ENCODE measurements around the gene SLC9A8.

GRCh38 chr20:49781676-49782075 lies 31.0 kb upstream of the SLC9A8 start:
- TF ChIP-seq ZFX (IDR thresholded peaks at IDR 0.05; ENCODE audit: borderline replicate concordance), result no peak
- TF ChIP-seq, protein P1, sequence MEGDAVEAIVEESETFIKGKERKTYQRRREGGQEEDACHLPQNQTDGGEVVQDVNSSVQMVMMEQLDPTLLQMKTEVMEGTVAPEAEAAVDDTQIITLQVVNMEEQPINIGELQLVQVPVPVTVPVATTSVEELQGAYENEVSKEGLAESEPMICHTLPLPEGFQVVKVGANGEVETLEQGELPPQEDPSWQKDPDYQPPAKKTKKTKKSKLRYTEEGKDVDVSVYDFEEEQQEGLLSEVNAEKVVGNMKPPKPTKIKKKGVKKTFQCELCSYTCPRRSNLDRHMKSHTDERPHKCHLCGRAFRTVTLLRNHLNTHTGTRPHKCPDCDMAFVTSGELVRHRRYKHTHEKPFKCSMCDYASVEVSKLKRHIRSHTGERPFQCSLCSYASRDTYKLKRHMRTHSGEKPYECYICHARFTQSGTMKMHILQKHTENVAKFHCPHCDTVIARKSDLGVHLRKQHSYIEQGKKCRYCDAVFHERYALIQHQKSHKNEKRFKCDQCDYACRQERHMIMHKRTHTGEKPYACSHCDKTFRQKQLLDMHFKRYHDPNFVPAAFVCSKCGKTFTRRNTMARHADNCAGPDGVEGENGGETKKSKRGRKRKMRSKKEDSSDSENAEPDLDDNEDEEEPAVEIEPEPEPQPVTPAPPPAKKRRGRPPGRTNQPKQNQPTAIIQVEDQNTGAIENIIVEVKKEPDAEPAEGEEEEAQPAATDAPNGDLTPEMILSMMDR (IDR thresholded peaks at IDR 0.05), result no peak
